HEK293 (cell line): ENCODE measurements around the gene SERPINE2.

Experiments
- MEIS1 ChIP-seq: sonication (generic); formaldehyde crosslinking; IDR thresholded peaks from 2 replicates; pipeline ENCODE4 v1.8.1; 2022; ENCODE audit warnings: missing genetic modification reagents, mild to moderate bottlenecking, borderline replicate concordance
- ZNF121 ChIP-seq: fragments of 450-650 bp; formaldehyde crosslinking; IDR thresholded peaks from 2 replicates; pipeline ENCODE4 v1.5.1; 2016; ENCODE audit warnings: missing biosample characterization, missing genetic modification characterization
- ZNF274 ChIP-seq, 2 experiments: fragments of 200-500 bp in 1 of 2; fragments of 450-650 bp in 1 of 2; sonication (Bioruptor generic) in 1 of 2; formaldehyde crosslinking in 1 of 2; IDR thresholded peaks; 2 replicates each; pipeline versions ENCODE4 v1.5.1 to v1.6.1; 2014 to 2016; ENCODE audit warnings: borderline replicate concordance in 1 of 2, inconsistent platforms in 1 of 2, low read length in 1 of 2, missing biosample characterization in 1 of 2, missing genetic modification characterization in 1 of 2
- ZNF433 ChIP-seq: fragments of 450-650 bp; formaldehyde crosslinking; IDR thresholded peaks from 2 replicates; pipeline ENCODE4 v1.5.1; 2016; ENCODE audit warnings: missing biosample characterization, missing genetic modification characterization, low read depth
- TF ChIP-seq, protein P1 (sequence below): fragments of 450-650 bp; formaldehyde crosslinking; IDR thresholded peaks from 2 replicates; pipeline ENCODE4 v1.5.1; 2016; ENCODE audit warnings: missing biosample characterization, missing genetic modification characterization
- TF ChIP-seq, protein P2 (sequence below): fragments of 450-650 bp; formaldehyde crosslinking; IDR thresholded peaks from 2 replicates; pipeline ENCODE4; 2016; ENCODE audit warnings: missing biosample characterization, missing genetic modification characterization

GRCh38 chr2:224040753-224041152 lies 1.7 kb upstream of the SERPINE2 start:
- TF ChIP-seq, protein P1, sequence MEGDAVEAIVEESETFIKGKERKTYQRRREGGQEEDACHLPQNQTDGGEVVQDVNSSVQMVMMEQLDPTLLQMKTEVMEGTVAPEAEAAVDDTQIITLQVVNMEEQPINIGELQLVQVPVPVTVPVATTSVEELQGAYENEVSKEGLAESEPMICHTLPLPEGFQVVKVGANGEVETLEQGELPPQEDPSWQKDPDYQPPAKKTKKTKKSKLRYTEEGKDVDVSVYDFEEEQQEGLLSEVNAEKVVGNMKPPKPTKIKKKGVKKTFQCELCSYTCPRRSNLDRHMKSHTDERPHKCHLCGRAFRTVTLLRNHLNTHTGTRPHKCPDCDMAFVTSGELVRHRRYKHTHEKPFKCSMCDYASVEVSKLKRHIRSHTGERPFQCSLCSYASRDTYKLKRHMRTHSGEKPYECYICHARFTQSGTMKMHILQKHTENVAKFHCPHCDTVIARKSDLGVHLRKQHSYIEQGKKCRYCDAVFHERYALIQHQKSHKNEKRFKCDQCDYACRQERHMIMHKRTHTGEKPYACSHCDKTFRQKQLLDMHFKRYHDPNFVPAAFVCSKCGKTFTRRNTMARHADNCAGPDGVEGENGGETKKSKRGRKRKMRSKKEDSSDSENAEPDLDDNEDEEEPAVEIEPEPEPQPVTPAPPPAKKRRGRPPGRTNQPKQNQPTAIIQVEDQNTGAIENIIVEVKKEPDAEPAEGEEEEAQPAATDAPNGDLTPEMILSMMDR: no peak
- TF ChIP-seq MEIS1 (CRISPR knock-in tag) (no peak), ZNF433 (tag by site-specific recombination) (no peak), ZNF274 (IDR thresholded peaks at IDR 0.05; ENCODE audit: low read length) (no peak), ZNF274 (tag by site-specific recombination; IDR thresholded peaks at IDR 0.05; ENCODE audit: borderline replicate concordance) (no peak), ZNF121 (tag by site-specific recombination) (no peak)
- TF ChIP-seq, protein P2, sequence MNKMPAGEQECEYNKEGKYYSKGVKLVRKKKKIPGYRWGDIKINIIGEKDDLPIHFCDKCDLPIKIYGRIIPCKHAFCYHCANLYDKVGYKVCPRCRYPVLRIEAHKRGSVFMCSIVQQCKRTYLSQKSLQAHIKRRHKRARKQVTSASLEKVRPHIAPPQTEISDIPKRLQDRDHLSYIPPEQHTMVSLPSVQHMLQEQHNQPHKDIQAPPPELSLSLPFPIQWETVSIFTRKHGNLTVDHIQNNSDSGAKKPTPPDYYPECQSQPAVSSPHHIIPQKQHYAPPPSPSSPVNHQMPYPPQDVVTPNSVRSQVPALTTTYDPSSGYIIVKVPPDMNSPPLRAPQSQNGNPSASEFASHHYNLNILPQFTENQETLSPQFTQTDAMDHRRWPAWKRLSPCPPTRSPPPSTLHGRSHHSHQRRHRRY (tag by site-specific recombination): no peak
